ENCODE measurements around the gene OTOF. TPM values are rescaled to one million over a fixed set of nuclear protein-coding genes. Genes with fewer than 3 reads are reported as not detected.
A peak's percentile ranks its signal among the peaks of the same experiment; 100 is the strongest.

Gene OTOF
- total and polyA plus RNA-seq, 2 experiments from 2014 or later: 0.38 to 0.43 TPM

DNA sequence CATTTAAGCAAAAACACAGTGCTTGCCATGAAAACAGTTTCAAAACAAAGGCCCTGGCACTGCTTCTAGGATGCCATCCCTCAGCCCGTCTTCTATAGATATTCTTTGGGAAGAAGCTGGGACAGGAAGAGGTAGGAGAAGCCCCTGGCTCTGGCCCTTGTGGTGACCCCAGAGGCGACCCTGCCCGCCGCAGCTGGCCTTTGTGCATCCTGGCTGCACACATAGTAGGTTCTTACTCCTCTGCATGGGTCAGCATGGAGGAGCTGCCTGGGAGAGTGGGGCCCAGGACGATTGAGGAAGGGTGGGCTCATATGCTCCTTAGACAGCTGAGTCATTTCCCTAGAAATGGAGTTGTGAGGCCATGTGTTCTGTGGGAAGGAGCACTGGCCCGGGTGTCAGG lies 44.4 kb upstream of the OTOF start:
- no peak for DNase-seq
- TF ChIP-seq EZH2phosphoT487 (IDR thresholded peaks at IDR 0.05; ENCODE audit: insufficient read depth, low read depth) (no peak), EZH2 (IDR thresholded peaks at IDR 0.05; ENCODE audit: insufficient read depth, poor library complexity, severe bottlenecking) (no peak)
- 43 to 44% methylated on average over 6 of the region's 6 CpGs for WGBS, 2 experiments (ENCODE audit: low coverage in 1 of 2, low lambda C conversion rate in 2 of 2, missing lambda C conversion rate in 2 of 2)
- Histone ChIP-seq H3K4me3 (no peak overlapping the region), H3K9me2 (ENCODE audit: insufficient read depth) (no peaks in the 10 kb centered on the region), H3K9me3 (ENCODE audit: low read depth) (no peaks in the 10 kb centered on the region), H4K20me1 (ENCODE audit: insufficient read depth) (no peaks in the 10 kb centered on the region), H3K9ac (no peak overlapping the region), H3K36me3 (ENCODE audit: low read depth) (no peaks in the 10 kb centered on the region), H3K79me2 (ENCODE audit: insufficient read depth) (no peaks in the 10 kb centered on the region), H3K4me1 (ENCODE audit: insufficient read depth) (0 out of 2 replicates have a peak, but pooled peaks cover 4% of the 10 kb centered on the region), H3K27me3 (replicated peaks; ENCODE audit: insufficient read depth) (peaks cover 39% of the 10 kb centered on the region), H3K27ac (no peak overlapping the region), H3F3A (ENCODE audit: insufficient read depth) (no peaks in the 10 kb centered on the region), H2AFZ (no peak overlapping the region), H3K4me2 (ENCODE audit: unreplicated experiment) (no peak overlapping the region)
- in situ Hi-C loops (cut with MboI): no loop called here

DNA sequence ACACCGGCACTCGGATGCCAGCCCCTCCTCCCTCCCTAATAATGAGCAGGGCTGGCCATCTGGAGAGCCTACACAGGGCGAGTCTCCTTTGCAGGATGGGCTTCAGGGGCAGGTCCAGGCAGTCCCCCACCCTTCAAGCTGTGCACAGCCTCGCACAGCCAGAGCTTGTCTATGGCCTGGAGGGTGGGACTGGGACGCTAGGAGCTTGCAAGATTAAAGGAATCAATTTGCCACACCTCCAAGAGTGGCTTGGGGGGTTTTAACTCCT lies 43.9 kb upstream of the OTOF start:
- Histone ChIP-seq H3K27me3 (replicated peaks; ENCODE audit: insufficient read depth) (peaks cover 39% of the 10 kb centered on the region), H3K4me3 (no peak overlapping the region), H3K27ac (no peak overlapping the region), H3K9me2 (ENCODE audit: insufficient read depth) (no peaks in the 10 kb centered on the region), H3F3A (ENCODE audit: insufficient read depth) (no peaks in the 10 kb centered on the region), H3K4me1 (ENCODE audit: insufficient read depth) (0 out of 2 replicates have a peak, but pooled peaks cover 4% of the 10 kb centered on the region), H3K79me2 (ENCODE audit: insufficient read depth) (no peaks in the 10 kb centered on the region), H3K9me3 (ENCODE audit: low read depth) (no peaks in the 10 kb centered on the region), H3K36me3 (ENCODE audit: low read depth) (no peaks in the 10 kb centered on the region), H4K20me1 (ENCODE audit: insufficient read depth) (no peaks in the 10 kb centered on the region), H3K4me2 (ENCODE audit: unreplicated experiment) (no peak overlapping the region), H3K9ac (no peak overlapping the region), H2AFZ (no peak overlapping the region)
- no peak for TF ChIP-seq EZH2phosphoT487 (IDR thresholded peaks at IDR 0.05; ENCODE audit: insufficient read depth, low read depth)
- TF ChIP-seq EZH2 (IDR thresholded peaks at IDR 0.05; ENCODE audit: insufficient read depth, poor library complexity, severe bottlenecking): no peak
- no peak for DNase-seq
- in situ Hi-C loops (cut with MboI): no loop called here
- whole genome bisulfite sequencing, 2 experiments (ENCODE audit: low coverage in 1 of 2, low lambda C conversion rate in 2 of 2, missing lambda C conversion rate in 2 of 2): 3 to 7% methylated on average over 5 of the region's 5 CpGs

DNA sequence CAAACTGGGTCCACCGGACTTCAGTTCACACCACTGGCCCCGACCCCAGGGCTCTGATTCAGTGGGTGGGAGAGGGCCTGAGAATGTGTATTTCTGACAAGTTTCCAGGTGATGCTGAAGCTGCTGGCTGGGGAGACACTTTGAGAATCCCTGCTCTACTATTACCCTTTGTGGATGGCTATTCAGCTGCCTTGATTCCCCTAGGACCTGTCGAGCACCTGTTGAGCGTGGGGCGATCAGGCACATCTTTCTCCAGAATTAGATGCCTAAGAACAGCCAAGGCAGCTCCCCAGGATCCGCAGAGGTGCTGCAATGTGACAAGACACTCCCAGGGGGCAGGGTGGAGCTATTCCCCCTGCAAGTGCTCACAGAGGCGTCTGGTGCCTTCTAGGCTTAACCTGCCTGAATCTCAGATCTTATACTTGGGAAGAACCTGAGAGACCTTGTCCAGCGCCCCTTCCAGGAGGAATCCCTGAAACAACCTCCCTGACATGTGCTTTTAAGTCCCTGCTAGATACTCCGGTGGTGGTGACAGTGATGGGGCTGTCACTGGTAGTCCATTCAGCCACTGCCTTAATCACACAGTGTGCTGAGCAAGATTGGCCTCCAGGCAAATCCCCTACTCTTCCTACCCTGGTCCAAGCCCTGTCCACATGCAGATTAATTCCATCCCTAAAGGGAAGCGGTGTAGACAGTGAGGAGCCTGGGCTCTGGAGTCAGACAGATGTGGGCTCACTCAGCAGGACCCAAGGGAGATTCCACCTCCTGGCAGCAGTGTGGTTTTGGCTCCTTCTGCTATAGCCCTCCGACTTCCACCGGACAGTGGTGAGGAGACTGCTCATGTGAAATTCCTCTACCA lies 43.4 kb upstream of the OTOF start:
- Histone ChIP-seq H3K27ac (no peak overlapping the region), H3K4me3 (no peak overlapping the region), H3K79me2 (ENCODE audit: insufficient read depth) (no peaks in the 10 kb centered on the region), H3K9me3 (ENCODE audit: low read depth) (no peaks in the 10 kb centered on the region), H4K20me1 (ENCODE audit: insufficient read depth) (no peaks in the 10 kb centered on the region), H3K27me3 (replicated peaks; ENCODE audit: insufficient read depth) (peaks cover 39% of the 10 kb centered on the region), H2AFZ (no peak overlapping the region), H3K4me1 (ENCODE audit: insufficient read depth) (0 out of 2 replicates have a peak, but pooled peaks cover 4% of the 10 kb centered on the region), H3K4me2 (ENCODE audit: unreplicated experiment) (no peak overlapping the region), H3F3A (ENCODE audit: insufficient read depth) (no peaks in the 10 kb centered on the region), H3K9me2 (ENCODE audit: insufficient read depth) (no peaks in the 10 kb centered on the region), H3K9ac (no peak overlapping the region), H3K36me3 (ENCODE audit: low read depth) (no peaks in the 10 kb centered on the region)
- in situ Hi-C loops (cut with MboI): no loop called here
- 34 to 46% methylated on average over 12 of the region's 12 CpGs for WGBS, 2 experiments (ENCODE audit: low coverage in 1 of 2, low lambda C conversion rate in 2 of 2, missing lambda C conversion rate in 2 of 2)
- TF ChIP-seq EZH2 (IDR thresholded peaks at IDR 0.05; ENCODE audit: insufficient read depth, poor library complexity, severe bottlenecking): no peak
- no peak for TF ChIP-seq EZH2phosphoT487 (IDR thresholded peaks at IDR 0.05; ENCODE audit: insufficient read depth, low read depth)
- DNase-seq: peak; percentile 48

DNA sequence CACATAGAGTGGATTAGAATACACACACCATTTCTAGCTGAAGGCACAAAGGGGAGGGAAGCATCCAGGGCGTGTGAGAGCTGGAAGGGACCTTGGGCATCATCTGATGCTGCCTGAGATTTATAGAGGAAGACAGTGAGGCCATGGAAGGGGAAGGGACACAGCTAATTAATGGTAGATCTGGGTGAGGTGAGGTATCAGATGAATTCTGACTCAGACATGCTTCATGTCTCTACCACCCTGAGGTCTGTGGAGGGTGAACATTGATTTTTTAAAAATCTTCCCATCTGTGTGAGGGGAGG lies 42.2 kb upstream of the OTOF start:
- no peaks in the 10 kb centered on the region for H4K20me1 ChIP-seq (ENCODE audit: insufficient read depth)
- H3K4me3 ChIP-seq: no peak overlapping the region
- H3K9me3 ChIP-seq (ENCODE audit: low read depth): no peaks in the 10 kb centered on the region
- no peak for DNase-seq
- H3K9ac ChIP-seq: no peak overlapping the region
- H3K27me3 ChIP-seq (replicated peaks; ENCODE audit: insufficient read depth): peaks cover 39% of the 10 kb centered on the region
- no peaks in the 10 kb centered on the region for H3F3A ChIP-seq (ENCODE audit: insufficient read depth)
- 0 out of 2 replicates have a peak, but pooled peaks cover 4% of the 10 kb centered on the region for H3K4me1 ChIP-seq (ENCODE audit: insufficient read depth)
- no peaks in the 10 kb centered on the region for H3K79me2 ChIP-seq (ENCODE audit: insufficient read depth)
- in situ Hi-C loops (cut with MboI): no loop called here
- H3K36me3 ChIP-seq (ENCODE audit: low read depth): no peaks in the 10 kb centered on the region
- H3K4me2 ChIP-seq (ENCODE audit: unreplicated experiment): no peak overlapping the region
- no peaks in the 10 kb centered on the region for H3K9me2 ChIP-seq (ENCODE audit: insufficient read depth)
- TF ChIP-seq EZH2phosphoT487 (IDR thresholded peaks at IDR 0.05; ENCODE audit: insufficient read depth, low read depth) (no peak), EZH2 (IDR thresholded peaks at IDR 0.05; ENCODE audit: insufficient read depth, poor library complexity, severe bottlenecking) (no peak)
- H3K27ac ChIP-seq: no peak overlapping the region
- H2AFZ ChIP-seq: no peak overlapping the region
- 0% methylated on average over 1 of the region's 1 CpG for WGBS, 2 experiments (ENCODE audit: low coverage in 1 of 2, low lambda C conversion rate in 2 of 2, missing lambda C conversion rate in 2 of 2)
